Fibroblast of skin of left biceps (primary cell): ENCODE data around the gene RASAL1.

Source experiments
- DNase-seq, 2 experiments: peaks; one replicate each; pipeline ENCODE4 v3.0.0-alpha.2; 2013; ENCODE audit warnings: low read depth in 2 of 2

RASAL1 gene

GRCh38 chr12:113075137-113075683 lies 60.4 kb downstream of the RASAL1 start:
- no peak for DNase-seq

GRCh38 chr12:113073586-113073985 lies 62.0 kb downstream of the RASAL1 start:
- DNase-seq, result no peak

GRCh38 chr12:113072136-113072535 lies 63.4 kb downstream of the RASAL1 start:
- DNase-seq, result no peak

DNA sequence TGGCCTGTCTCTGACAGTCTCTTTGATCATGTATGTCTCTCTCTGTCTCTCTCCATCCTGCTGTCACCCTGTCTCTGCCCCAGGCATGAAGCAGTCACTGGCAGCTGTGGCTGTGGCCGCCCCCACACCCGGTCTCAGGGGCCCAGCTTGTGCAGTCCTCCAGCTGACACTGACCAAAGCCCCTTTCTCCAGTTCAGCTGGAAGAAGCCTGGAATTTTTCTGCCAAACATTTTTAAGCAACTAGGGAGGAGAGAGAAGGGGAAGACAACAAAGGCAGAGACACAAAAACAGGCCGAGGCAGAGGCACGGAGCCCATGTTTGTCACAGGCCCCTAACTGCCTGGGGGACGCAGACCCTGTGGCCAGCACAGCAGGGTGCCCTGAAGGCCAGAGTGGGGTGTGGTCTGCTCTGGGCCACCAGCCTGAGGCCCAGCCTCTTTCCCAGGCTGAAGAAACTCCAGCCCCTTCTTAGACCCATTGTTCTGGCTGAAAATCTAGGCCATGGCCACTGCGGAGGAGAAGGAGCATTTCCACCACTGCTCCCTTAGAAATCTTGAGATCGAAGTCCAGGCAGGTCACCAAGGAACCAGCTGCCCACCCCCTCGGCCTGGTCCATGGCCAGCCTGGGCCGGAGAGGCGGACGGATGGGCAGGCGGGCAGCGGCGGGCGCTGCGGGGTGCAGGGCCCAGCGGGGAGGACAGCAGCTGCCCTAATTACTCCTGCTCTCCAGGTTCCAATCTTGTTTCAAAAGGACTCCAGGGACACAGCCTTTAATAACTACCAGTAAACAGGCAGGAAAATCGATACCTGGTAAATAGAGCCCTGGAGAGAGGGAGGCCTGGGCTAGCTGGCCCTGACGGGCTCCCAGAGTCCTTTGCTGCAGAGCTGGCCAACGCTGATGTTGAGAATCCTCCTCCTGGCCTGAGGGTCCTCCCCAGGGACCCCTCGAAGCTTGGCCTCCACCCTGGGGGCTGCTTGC lies 64.1 kb downstream of the RASAL1 start:
- no peak for DNase-seq

GRCh38 chr12:113070117-113070906 lies 65.2 kb downstream of the RASAL1 start:
- no peak for DNase-seq

DNA sequence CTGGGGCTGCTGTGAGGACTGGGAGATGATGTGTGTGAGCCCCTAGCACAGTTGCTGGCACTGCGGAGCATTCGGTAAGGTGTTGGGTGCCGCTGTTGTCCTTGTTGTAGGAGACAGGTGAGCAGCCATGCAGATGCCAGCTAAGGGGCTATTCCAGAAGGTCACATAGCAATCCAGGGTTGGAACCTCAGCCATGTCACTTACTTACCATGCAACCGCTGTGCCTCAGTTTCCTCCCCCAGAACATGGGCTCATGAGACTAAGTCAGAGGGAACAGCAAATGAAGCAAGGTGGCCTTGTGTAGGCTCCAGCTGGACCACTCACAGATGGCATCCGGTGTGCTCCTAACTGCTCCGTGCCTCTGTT lies 65.8 kb downstream of the RASAL1 start:
- no peak for DNase-seq

DNA sequence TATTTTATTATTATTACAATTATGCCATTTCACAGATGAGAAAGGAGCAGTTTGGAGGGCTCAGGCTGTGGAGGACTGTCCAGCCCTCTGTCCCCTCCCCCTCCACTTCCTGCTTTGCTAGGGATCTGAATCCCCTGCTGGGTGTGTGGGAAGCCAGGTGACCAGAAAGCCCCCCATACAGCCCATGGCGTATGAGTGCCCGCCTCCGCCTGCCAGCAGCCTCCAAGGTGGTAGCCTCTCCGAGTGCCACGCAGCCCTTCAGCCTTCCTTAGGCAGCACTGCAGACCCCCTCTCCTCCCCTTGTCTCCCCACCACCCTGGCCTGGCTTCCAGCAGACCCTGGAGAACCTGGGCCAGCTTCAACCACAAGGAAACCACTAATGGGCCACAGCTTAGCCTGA lies 66.4 kb downstream of the RASAL1 start:
- no peak for DNase-seq

DNA sequence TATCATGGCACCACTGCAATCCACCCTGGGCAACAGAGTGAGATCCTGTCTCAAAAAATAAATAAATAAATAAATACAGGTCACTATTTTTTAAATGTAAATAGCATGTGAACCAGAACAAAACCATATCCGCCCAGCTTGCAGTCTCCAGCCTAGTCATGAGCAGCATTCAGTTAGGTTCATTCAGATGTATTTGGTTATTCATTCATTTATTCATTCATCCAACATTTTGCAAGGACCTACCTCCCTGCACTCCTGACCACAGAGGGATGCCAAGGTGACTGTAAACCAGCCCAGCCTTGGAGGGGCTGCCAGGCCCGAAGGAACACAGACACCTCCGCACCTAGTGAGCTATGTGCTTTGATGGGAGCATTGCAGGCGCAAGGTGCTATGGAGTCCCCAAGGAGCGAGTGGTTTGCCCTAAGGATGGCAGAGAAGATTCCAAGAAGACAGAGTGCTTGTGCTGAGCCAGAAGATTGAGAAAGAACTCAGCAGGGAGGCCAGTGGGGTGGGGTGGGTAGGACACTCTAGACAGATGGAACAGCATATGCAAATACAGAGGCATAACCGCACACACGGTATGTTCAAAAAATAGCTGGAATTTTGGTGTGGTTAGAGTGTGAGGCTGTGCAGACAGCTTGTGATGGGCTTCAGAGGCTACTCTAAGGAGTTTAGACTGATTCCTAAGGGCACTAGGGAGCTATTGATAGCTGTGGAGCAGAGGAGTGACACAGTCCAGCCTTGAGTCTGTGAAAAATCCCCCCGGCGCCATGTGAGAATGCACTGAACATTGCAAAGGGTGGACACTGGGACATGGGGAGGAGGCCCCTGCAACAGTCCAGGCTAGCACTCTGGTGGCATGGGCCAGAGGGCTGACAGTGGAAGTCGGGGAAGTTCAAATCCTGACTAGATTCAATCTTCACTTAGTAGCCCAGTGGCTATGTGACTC lies 67.3 kb downstream of the RASAL1 start:
- no peak for DNase-seq

GRCh38 chr12:113066813-113067400 lies 68.7 kb downstream of the RASAL1 start:
- DNase-seq, result no peak

DNA sequence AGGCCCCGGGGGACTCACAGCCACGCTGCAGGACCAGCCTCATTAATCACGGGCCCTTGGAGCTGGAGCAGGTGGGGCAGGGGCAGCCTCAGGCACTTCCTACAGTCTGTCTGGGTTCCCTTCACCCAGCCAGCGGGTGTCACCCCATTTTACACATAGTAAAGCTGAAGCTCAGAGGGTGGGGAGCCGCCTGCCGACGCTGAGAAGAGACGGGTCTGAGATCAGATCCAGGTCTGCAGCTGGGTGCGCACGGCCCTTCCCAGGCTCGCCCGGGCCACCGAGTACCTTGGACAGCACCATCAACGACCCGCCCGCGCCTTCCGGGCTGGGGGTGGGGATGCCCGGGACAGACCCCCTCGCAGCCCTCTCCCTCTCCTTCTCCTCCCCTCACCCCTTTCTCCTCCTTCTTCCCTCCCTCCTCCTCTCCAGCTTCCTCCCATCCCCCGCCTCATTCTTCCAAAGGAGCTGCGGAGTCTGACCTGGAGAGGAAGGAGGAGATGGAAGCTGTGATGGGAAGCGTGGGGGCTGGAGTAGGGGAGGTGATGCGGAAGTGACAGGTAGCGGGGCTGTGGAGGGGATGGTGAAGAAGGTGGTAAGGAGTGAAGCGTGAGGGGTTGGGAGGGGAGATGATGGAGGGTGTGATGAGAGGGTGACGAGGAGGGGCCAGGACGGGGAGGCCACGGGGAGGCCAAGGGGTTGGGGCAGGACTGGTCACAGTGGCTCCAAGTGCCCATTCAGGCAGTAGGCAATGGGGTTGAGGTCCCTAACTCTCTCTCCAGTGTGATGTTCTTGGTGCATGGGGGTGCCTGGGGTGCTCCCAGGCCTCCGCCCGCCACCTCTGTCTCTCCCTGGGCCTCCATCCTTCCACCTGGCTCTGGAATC lies 70.2 kb downstream of the RASAL1 start:
- no peak for DNase-seq

- no peak for DNase-seq
Measured at GRCh38 chr12:113064395-113065125, 71.0 kb downstream of the RASAL1 start.

DNA sequence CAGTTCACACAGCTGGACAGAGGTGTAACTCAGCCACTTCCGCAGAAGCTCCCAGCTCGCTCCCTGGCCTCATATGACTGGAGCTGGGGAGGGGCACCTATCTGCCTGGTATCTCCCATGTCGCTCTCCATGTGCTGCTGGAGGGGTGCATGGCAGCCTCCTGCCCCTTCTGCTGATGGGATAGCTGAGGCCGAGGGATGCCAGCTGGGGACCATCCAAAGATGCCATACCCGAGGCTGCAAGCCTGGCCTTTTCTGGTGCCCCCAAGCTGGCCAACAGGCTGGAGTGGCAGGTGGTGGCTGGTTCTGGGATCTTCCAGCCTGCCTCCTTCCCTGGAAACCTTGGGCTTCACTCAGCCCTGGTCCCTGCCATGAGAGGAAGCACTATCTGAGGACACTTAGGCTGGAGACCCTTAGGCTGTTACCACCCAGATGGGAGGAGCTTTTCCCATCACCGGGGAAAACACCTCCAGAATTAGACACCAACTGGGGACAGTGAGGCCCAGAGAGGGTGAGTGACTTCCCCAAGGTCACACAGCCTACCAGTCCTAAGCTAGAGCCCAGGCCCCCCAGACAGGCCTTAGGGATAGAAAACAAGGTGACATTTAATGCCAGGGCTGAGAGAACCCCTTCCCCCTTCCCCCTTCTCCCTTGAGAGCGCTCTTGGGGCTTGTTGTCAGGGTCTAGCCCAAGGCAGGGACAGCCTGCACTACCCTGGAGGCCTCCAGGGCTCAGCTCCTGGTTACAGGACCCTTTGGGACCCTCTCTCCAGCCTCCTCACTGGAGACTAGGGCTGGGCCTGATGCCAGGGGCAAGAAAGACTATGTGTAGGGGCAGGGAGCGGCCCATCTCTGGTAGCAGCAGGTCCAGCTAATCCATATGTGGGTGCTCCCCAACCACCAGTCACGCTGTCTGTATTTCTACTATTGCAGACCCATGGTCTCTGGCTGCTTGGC lies 71.9 kb downstream of the RASAL1 start:
- no peak for DNase-seq

DNA sequence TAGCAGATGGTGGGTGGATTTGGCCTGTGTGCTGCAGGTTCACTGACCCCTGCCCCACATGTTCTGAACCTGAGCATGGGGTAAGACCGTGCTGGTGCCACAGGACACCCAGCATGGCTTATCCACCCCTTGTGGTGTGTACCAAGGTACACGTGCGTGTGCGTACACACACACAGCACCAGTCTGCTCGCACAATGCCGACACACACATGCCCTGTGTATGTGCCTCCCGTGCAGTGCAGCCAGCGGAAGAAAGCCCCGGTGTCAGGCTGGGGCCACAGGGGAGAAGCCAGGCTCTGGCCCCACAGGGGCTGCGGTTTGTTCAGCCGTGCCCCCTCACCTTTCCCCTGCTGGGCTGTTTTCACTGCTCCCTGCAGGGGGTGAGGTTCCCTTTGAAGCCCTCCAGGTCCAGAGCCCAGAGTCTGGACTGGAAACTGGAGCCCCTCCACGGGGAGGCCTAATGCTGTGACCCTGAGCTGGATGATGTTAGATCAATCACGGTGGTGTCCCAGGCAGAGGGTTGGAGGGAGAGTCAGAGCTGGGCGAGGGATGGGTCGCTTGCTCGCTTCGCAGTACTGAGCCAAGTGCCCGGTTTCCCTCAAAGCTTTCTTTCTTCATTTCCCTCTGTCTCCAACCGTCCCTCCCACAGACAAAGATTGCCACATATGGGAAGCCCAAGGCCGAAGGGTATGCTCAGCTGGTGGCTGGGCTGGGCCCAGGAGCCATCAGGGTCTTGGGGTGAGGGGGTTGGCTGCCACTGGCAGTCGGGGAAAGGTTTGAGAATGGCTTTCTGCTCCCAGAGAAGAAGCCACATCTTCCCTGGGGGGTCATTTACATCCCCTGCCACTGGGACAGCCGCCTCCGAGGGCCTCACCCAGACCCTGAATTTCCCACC lies 72.8 kb downstream of the RASAL1 start:
- no peak for DNase-seq

DNA sequence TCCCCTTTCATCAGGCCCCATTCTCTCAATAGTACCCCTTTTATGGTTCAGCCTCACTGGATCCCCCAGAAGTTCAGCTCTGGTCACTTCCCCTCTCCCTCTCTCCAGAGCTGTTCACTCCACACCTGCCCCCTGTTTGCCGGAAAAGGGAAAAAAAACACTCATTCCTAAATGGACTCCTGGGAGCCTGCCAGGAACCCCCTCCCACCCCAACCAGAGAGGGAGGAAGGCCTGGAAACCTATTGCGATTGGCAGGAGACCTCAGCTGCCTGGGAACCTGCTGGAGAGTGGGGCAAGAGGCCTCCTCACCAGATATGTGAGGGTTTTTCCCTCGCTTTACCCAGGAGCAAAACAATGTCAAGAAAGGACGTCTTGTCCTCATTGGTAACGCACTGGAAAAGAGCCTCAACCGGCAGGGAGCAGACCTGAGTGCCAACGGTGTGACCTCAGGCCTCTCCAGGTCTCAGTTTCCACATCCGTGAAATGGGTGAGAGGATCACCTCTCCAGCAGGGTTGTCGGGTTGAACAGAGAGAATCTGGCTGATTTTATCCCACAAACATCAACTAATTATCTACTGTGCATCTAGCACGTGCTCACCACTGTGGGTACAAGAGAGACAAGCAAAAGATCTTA lies 74.4 kb downstream of the RASAL1 start:
- DNase-seq, result no peak

DNA sequence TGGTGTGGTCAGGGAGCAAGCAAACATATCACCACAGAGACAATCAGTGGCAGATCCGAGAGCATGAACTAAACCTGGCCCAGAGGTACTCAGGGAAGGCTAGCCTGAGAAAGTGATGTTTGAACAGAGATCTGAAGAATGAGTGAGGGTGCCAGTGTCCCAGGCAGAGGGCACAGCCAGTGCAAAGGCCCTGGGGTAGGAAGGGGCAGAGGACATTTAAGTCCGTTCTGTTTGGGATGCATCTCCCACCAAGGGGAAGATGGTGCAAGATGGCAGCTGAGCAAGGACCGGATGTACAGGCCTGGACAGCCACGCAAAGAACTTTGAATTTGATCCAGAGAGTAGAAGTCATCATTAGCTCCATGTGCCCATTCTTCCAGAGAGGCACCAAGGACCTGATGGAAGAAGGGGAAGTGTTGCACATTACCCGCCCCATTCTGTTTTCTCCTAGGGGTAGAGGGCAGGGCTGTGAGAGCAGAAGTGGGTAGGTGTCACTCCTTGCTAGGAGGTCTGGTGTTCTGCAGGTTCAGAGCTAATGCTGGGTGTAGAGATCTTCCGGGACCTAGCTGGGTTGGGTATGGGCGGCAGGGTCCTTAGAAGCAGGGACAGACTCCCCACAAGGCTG lies 75.1 kb downstream of the RASAL1 start:
- DNase-seq, result no peak

DNA sequence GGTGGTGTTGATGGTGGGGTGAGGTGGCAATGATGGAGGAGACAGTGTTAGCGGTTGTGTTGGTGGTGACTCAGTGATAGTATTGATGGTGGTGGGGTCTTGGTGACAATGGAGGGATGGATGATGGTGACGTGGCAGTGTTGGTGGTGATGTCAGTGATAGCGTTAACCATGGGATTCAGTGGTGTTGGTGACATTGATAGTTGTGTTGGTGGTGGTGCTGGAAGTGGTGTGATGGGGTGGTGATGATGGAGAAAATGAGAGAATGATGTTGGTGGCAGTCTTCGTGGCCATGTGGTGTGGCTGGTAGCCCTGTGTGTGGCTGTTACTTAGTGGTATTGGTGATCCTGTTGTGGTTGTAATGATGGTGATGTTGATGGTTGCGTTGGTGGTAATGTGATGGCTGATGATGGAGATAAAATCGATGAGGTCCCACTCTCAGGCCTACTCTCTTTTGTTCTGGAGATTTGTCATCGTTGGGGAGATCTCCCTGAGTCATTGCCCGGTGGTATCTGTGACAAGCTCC lies 76.4 kb downstream of the RASAL1 start:
- no peak for DNase-seq
